HT-29 (cell line): Measurements from ENCODE around the gene ANKRD49. TPM values are rescaled to one million over a fixed set of nuclear protein-coding genes. Genes with fewer than 3 reads are reported as not detected.

Source experiments
- DNase-seq: peaks from one replicate; pipeline ENCODE4 v3.0.0-alpha.2; 2015; ENCODE audit warnings: low spot score
- total RNA-seq: library from RNA; depleted of rRNA; stranded (reverse); fragments of >200 nt; shearing (Covaris generic); gene quantifications from 2 replicates; pipeline ENCODE4 v1.2.3, GENCODE V29; 2014

ANKRD49 gene
- total RNA-seq, 1 experiment from 2014 or later = 4.3 TPM

DNA sequence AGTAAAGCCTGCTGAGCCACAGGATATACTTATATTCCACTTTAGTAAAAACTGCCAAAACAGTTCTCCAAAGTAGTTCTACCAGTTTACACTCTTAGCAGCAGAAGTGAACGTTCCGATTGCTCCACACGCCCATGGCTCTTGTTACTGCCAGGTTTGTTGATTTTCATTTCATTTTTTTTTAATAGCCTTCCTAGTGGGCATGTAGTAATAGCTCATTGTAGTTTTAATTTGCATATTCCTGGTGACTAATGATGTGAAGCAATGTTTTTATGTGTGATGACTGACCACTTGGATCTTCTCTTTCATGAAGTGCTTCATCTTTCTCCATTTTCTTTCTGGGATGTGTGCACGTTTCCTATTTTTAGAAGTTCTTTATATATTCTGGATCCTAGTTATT, 13.7 kb downstream of the ANKRD49 start:
- DNase-seq = no peak

- peak; percentile 36 for DNase-seq
These were observed 18.4 kb downstream of the ANKRD49 start, which contains the start of gene C11orf97 for GRCh38 chr11:94511932-94512781. Gene C11orf97 (plus strand): TSS chr11:94512461. CDS start chr11:94512529, 68 bp downstream.

- DNase-seq = no peak
These were observed 19.3 kb downstream of the ANKRD49 start for GRCh38 chr11:94513091-94513490.

GRCh38 chr11:94515398-94515797, 21.6 kb downstream of the ANKRD49 start:
- no peak for DNase-seq

DNA sequence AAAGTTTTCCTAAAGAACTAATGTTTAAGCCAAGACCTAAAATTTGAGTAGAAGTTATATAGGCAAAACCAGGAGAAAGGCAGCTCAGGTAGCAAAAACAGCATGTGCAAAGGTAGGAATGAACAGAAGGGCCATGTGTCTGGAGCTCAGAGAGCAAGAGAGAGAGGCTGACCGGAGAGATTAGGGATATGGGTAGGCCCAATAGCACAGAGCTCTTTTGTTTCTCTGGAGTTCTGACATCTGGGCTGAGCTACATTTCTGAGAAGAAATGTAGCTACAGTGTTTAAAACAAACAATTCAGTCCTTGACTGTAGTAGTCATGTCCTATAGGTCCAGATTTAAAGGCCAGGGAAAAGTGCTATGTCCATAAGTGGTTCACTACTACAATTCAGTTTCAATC, 22.9 kb downstream of the ANKRD49 start:
- no peak for DNase-seq

DNA sequence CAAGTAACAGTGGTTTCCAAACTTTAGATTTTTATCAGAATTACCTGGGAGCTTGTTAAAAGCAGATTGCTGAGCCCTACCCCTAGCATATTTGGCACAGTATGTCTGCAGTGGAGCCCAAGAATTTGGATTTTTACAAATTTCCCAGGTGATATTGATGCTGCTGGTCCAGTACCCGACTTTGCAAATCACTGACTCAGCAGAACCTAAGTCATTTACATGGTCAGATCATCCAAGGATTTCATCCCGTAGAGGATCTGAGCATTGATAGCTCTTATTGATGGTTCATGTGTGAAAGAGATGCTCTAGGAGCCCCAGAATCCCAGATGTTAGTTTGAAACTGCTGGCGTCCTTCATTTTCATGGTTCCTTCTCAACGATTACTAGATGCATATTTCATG, 24.5 kb downstream of the ANKRD49 start:
- DNase-seq = no peak

DNA sequence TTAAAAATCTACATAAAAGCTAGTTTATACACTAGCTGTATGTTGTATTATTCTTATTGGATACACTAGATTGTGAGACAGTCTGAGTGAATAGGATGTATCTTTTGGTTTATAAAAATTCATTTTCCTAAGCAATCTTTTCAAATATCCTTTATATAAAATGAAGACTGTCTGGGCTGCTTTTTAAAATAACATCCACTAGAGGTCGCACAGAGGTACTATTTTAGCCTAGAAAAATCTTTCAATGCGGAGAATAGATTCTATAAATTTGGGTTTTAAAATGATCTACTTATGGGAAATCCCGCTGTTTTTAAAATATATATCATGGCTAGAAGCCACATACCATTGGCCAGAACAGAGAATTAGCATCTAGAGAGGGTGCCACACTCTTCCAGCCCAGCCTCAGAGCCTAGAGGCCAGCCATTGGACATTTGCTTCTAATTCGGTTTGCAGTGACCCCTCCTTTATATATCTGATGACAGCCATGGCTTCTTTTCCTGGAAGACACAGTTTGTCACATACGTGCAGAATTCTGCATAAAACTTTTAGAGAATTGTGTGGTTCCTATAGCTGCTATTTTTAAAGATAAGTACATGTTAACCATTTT, 25.8 kb downstream of the ANKRD49 start:
- peak; percentile 77 for DNase-seq

DNA sequence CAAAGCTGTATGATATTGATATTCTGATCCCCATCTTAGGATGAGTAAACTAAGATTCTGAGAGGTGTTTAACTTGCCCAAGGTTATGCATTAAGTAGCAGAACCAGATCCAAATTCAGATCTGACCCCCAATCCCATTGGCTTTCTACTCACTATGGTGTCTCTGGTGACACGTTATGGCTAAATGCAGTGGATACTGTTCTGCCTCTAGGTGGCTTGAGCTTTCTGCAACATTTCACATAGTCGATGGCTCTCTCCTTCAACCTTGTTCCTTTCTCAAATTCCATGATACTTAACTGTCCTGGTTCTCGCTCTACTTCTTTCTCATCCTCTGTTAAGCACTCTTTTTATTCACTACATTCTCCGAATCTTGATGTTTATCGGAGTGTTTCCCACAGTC, 27.9 kb downstream of the ANKRD49 start:
- DNase-seq = peak; percentile 79

DNA sequence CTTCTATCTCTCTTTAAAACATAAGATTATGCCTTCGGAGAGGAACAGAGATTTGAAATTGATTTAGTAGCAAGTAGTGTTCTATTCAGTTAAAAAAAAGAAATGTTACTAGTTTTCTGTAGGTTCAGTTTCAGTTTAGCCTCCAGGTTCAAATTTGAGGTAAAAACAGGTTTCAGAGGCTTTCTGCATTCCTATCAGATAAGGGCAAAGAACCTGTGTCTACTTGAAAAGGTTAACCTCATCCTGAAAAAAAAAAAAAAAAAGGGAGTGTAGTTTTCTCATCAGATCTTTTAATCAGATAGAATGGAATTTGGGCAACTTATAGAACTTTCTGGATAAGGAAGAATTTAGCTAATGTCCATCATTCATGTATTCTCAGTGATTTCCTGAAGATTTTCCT, 30.6 kb downstream of the ANKRD49 start:
- no peak for DNase-seq

- peak; percentile 87 for DNase-seq
These were observed 32.0 kb downstream of the ANKRD49 start for GRCh38 chr11:94525546-94526324.

GRCh38 chr11:94526645-94527438, 33.1 kb downstream of the ANKRD49 start:
- no peak for DNase-seq

DNA sequence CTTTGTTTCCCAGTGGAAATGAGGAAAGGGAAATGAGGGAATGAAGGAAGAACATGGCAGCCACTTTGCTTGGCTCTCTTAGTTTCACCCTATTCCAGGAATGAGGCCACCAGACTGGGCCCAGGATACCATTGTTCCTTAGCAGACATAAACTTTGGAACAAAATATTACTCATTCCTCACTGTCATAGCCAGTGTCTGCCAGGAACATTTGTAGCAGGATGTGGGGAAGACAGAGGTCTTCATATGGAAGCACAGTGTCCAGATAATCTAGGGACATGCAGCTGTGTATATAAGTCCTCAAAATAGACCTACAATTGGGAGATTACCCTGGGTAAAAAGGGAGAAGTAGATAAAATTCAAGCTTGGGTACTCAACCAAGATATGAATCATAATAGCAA, 34.8 kb downstream of the ANKRD49 start:
- no peak for DNase-seq

DNA sequence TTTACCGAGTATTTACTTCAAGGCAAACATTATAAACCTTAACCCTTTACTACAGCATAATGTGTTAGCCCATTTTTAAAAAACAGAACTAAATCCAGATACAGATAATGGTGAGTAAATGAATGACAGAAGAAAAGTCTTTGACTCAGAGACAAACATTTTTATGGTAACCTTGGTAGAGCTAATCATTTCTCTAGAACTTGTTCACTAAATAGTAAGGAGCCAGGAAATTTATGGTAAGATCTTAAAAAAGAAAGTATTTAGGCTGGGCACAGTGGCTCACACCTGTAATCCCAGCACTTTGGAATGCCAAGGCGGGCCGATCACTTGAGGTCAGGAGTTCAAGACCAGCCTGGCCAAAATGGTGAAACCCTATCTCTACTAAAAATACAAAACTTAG, 38.4 kb downstream of the ANKRD49 start:
- DNase-seq = no peak

DNA sequence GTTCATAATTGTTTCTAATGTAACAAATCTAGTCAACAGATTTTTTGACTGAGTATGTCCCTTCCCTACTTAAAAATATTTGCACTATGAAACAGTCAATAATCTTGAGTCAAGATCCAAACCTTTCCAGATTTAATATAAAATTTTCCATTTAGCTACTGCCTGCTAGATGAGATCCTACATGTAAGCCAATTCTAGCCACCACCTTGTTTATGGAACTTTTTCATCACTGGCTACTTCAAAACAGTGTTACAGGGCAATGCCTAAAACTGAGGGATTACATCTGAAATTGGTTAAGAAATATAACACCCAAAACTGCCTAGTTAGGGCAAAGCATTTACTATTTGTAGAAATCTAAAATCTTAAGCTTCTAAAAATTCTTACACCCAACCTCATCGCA, 39.4 kb downstream of the ANKRD49 start:
- no peak for DNase-seq

GRCh38 chr11:94533696-94534630, 40.2 kb downstream of the ANKRD49 start:
- DNase-seq = no peak

DNA sequence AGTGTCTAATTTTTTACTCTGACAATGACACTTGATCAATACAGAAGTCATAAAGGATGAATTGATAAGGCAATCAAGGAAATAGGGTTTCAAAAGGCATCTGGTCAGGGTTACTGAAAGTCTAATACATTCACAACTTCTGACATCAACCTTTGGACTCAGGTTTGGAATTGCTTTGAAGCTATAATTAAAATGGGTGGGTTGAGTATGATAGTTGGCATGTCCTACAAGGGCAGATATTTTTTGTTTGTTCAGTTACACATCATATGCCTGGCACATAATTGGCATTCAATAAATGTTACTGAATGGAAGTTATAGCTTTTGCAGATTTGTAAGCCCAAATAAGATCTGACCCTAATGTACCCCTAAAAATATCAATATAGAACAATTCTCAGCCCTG, 42.6 kb downstream of the ANKRD49 start:
- DNase-seq = peak; percentile 88

DNA sequence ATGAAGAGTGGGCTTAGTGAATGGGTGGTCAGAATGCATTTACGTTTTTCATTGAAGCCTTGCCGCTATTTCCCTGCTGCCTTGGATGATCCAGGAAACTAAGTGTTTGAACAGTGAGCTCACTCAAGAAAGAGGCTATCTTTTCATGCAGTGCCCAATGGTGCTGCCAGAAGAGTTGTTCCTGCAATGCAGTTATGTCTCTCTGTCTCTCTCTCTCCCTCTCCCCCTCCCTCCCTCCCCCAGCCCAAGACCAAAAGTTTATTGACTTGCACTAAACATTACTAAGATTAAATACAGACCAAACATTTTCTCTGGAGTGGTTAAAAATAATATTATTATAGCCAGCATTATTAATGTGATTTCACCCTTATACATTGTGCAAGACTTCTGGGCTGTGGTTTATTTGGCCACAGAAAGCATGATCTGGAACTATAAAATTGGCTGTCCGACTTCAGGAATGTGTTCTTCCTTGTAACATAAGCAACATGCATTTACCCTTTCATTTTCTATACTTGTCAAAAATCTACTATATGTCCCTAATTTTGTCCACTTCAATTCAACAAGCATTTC, 43.3 kb downstream of the ANKRD49 start:
- peak; percentile 59 for DNase-seq

DNA sequence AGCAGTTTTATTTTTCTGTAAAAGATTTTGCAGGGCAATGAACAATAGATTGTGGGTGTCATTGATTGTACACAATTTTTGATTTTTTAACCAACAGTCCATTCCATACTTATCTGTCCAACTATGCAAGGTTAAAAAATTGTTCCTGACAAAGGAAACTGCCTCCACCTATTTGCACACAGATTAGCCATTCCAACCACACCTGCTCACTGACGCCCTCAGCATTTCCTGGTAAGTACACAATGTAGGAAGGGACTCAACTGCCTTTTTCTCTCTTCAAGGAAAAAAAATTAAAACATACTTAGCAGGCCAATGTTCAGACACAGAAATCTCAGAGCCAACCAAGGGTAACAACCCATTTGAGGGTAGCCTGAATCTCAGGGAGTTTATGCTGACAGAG, 45.6 kb downstream of the ANKRD49 start:
- peak; percentile 86 for DNase-seq

DNA sequence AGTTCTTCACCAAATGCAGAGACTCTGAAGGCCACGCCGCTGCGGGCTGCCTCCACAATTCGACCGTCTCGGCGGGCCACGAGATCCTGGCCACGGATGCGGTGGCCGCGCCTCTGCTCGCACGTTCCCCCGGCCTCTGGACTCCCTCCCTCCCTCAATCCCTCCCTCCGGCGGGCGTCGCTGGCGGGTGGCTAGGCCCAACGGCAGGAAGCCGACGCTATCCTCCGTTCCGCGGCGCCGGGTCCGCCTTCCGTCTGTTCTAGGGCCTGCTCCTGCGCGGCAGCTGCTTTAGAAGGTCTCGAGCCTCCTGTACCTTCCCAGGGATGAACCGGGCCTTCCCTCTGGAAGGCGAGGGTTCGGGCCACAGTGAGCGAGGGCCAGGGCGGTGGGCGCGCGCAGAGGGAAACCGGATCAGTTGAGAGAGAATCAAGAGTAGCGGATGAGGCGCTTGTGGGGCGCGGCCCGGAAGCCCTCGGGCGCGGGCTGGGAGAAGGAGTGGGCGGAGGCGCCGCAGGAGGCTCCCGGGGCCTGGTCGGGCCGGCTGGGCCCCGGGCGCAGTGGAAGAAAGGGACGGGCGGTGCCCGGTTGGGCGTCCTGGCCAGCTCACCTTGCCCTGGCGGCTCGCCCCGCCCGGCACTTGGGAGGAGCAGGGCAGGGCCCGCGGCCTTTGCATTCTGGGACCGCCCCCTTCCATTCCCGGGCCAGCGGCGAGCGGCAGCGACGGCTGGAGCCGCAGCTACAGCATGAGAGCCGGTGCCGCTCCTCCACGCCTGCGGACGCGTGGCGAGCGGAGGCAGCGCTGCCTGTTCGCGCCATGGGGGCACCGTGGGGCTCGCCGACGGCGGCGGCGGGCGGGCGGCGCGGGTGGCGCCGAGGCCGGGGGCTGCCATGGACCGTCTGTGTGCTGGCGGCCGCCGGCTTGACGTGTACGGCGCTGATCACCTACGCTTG, 50.2 kb downstream of the ANKRD49 start, which contains the start of gene FUT4:
FUT4 (plus strand) TSS at position 227 of the 951 bp plus-strand sequence; CDS start at position 440, 213 bp downstream.
- DNase-seq = peak; percentile 99
